ENCODE measurements around the gene GGT7. TPM values are rescaled to one million over a fixed set of nuclear protein-coding genes. Genes with fewer than 3 reads are reported as not detected.
A peak's percentile ranks its signal among the peaks of the same experiment; 100 is the strongest.

The GGT7 gene
- total and polyA plus RNA-seq, 9 of the 15 experiments (the other 6 are each of a cell fraction or from before 2014, with no cell fraction given), result 0.04 to 18.3 (median 5.9) TPM

- TF ChIP-seq ELK1 (CRISPR knock-in tag; IDR thresholded peaks at IDR 0.05), result no peak
- no peak for TF ChIP-seq MXI1 (IDR thresholded peaks at IDR 0.05; ENCODE audit: low read depth, low read length)
- TF ChIP-seq HDAC3 (IDR thresholded peaks at IDR 0.05; ENCODE audit: borderline replicate concordance, partially characterized antibody), result peak; percentile 18
- TF ChIP-seq ZC3H11A (IDR thresholded peaks at IDR 0.05; ENCODE audit: low read depth, low read length), result no peak
- TF ChIP-seq TEAD2 (tag; IDR thresholded peaks at IDR 0.05), result no peak
- no peak for TF ChIP-seq ZNF655 (CRISPR knock-in tag; IDR thresholded peaks at IDR 0.05)
- TF ChIP-seq PCBP1 (IDR thresholded peaks at IDR 0.05; ENCODE audit: low read depth, low read length, poor library complexity, severe bottlenecking), result no peak
- peak; percentile 60; the same call in 1 of the 2 replicates for TF ChIP-seq CTBP1 (IDR thresholded peaks at IDR 0.05; ENCODE audit: borderline replicate concordance)
- no peak for TF ChIP-seq BDP1 (IDR thresholded peaks at IDR 0.05; ENCODE audit: insufficient read depth, insufficient read length)
- TF ChIP-seq ZNF274 (IDR thresholded peaks at IDR 0.05; ENCODE audit: borderline replicate concordance, low read depth, low read length), result no peak
- TF ChIP-seq ZNF212 (CRISPR knock-in tag; IDR thresholded peaks at IDR 0.05), result no peak
- no peak for TF ChIP-seq E2F5 (CRISPR knock-in tag; IDR thresholded peaks at IDR 0.05)
- TF ChIP-seq PCBP2 (IDR thresholded peaks at IDR 0.05; ENCODE audit: low read depth, low read length, poor library complexity, severe bottlenecking), result no peak
- TF ChIP-seq ZNF282 (CRISPR knock-in tag; IDR thresholded peaks at IDR 0.05), result no peak
- TF ChIP-seq ARHGAP35 (IDR thresholded peaks at IDR 0.05; ENCODE audit: partially characterized antibody), result no peak
- TF ChIP-seq RBM34 (IDR thresholded peaks at IDR 0.05; ENCODE audit: borderline replicate concordance, insufficient read depth, low read length), result no peak
- TF ChIP-seq LEF1 (IDR thresholded peaks at IDR 0.05), result peak; percentile 93; the same call in 1 of the 2 replicates
- peak in 1 of 2 experiments; percentile 94; a peak in 1 of 3 replicates for TF ChIP-seq CBX3 (IDR thresholded peaks at IDR 0.05; ENCODE audit: borderline replicate concordance in 1 of 2, low read length in 2 of 2)
- TF ChIP-seq RB1 (IDR thresholded peaks at IDR 0.05; ENCODE audit: low read depth), result no peak
- no peak for TF ChIP-seq PPARD (CRISPR knock-in tag; IDR thresholded peaks at IDR 0.05)
- no peak for TF ChIP-seq IRF1 (CRISPR knock-in tag; IDR thresholded peaks at IDR 0.05; ENCODE audit: borderline replicate concordance)
- TF ChIP-seq NR4A1 (CRISPR knock-in tag; IDR thresholded peaks at IDR 0.05), result no peak
- TF ChIP-seq NR4A1 (tag; IDR thresholded peaks at IDR 0.05), result no peak
- TF ChIP-seq LARP7 (IDR thresholded peaks at IDR 0.05), result no peak
- TF ChIP-seq PREB (CRISPR knock-in tag; IDR thresholded peaks at IDR 0.05), result no peak
- TF ChIP-seq ZNF384 (IDR thresholded peaks at IDR 0.05; ENCODE audit: low read depth, low read length), result 0 out of 2 replicates have a peak, but pooled peaks have one; percentile 8
These were observed 15.8 kb upstream of the GGT7 start (continued) for GRCh38 chr20:34888468-34888867.
